HG03280 (cell line): ENCODE measurements around the gene KDM3A.

Source experiments
- ATAC-seq: cut with Tn5 transposase; IDR thresholded peaks from one replicate; pipeline ENCODE4 v1.9.1; 2021; ENCODE audit warnings: mild to moderate bottlenecking, moderate library complexity; ENCODE audit not compliant: unreplicated experiment

Gene KDM3A

GRCh38 chr2:86430368-86430767 is 10.8 kb upstream of the KDM3A start:
- no peak for ATAC-seq

- no peak for ATAC-seq
Observed at GRCh38 chr2:86433137-86433536, 8.0 kb upstream of the KDM3A start.

GRCh38 chr2:86434290-86434689 is 6.9 kb upstream of the KDM3A start:
- ATAC-seq, result no peak

- no peak for ATAC-seq
Observed at GRCh38 chr2:86435531-86435930, 5.6 kb upstream of the KDM3A start.

GRCh38 chr2:86436328-86436727 is 4.8 kb upstream of the KDM3A start:
- no peak for ATAC-seq

GRCh38 chr2:86439879-86440630 is 1.1 kb upstream of the KDM3A start:
- no peak for ATAC-seq

- ATAC-seq, result no peak
Observed at GRCh38 chr2:86441392-86441881, 266 bp downstream of the KDM3A start.

GRCh38 chr2:86441882-86442641 is 891 bp downstream of the KDM3A start:
- peak; percentile 18 for ATAC-seq

GRCh38 chr2:86442642-86443005 is 1.5 kb downstream of the KDM3A start:
- ATAC-seq, result peak; percentile 52

GRCh38 chr2:86443631-86444350 is 2.6 kb downstream of the KDM3A start:
- ATAC-seq, result no peak

GRCh38 chr2:86445436-86445835 is 4.3 kb downstream of the KDM3A start:
- ATAC-seq, result no peak

- no peak for ATAC-seq
Observed at GRCh38 chr2:86446060-86446459, 4.9 kb downstream of the KDM3A start.

GRCh38 chr2:86453836-86454235 is 12.7 kb downstream of the KDM3A start:
- ATAC-seq, result no peak

GRCh38 chr2:86454238-86454637 is 13.1 kb downstream of the KDM3A start:
- no peak for ATAC-seq

GRCh38 chr2:86455181-86455580 is 14.0 kb downstream of the KDM3A start:
- no peak for ATAC-seq

- ATAC-seq, result no peak
Observed at GRCh38 chr2:86461042-86461743, 20.0 kb downstream of the KDM3A start.

- ATAC-seq, result no peak
Observed at GRCh38 chr2:86464652-86465051, 23.5 kb downstream of the KDM3A start.

- ATAC-seq, result no peak
Observed at GRCh38 chr2:86466306-86466705, 25.1 kb downstream of the KDM3A start.

- ATAC-seq, result no peak
Observed at GRCh38 chr2:86468162-86469033, 27.2 kb downstream of the KDM3A start.

GRCh38 chr2:86470890-86471289 is 29.7 kb downstream of the KDM3A start:
- no peak for ATAC-seq
